Measurements from ENCODE around the gene GALNT14.

GALNT14 gene

GRCh38 chr2:30935795-30936194 lies 202.4 kb downstream of the GALNT14 start:
- no peak for TF ChIP-seq CTCF (IDR thresholded peaks at IDR 0.05; ENCODE audit: low read length, missing control alignments)

GRCh38 chr2:30934066-30934465 lies 204.2 kb downstream of the GALNT14 start:
- DNase-seq (ENCODE audit: low read depth) = no peak
- TF ChIP-seq CTCF (IDR thresholded peaks at IDR 0.05; ENCODE audit: low read length, missing control alignments) = no peak
- H3K4me3 ChIP-seq (replicated peaks; ENCODE audit: low read depth, low read length) = no peak overlapping the region

More at GRCh38 chr2:30935795-30936194, 202.4 kb downstream of the GALNT14 start:
- H3K4me3 ChIP-seq (replicated peaks; ENCODE audit: low read depth, low read length) = no peak overlapping the region
- DNase-seq (ENCODE audit: low read depth) = no peak

GRCh38 chr2:30933496-30933895 lies 204.7 kb downstream of the GALNT14 start:
- TF ChIP-seq CTCF (IDR thresholded peaks at IDR 0.05; ENCODE audit: low read length, missing control alignments) = no peak
- no peak for DNase-seq (ENCODE audit: low read depth)
- no peak overlapping the region for H3K4me3 ChIP-seq (replicated peaks; ENCODE audit: low read depth, low read length)

GRCh38 chr2:30932870-30933269 lies 205.4 kb downstream of the GALNT14 start:
- TF ChIP-seq CTCF (IDR thresholded peaks at IDR 0.05; ENCODE audit: low read length, missing control alignments) = no peak
- no peak overlapping the region for H3K4me3 ChIP-seq (replicated peaks; ENCODE audit: low read depth, low read length)
- no peak for DNase-seq (ENCODE audit: low read depth)

- no peak overlapping the region for H3K4me3 ChIP-seq (replicated peaks; ENCODE audit: low read depth, low read length)
- DNase-seq (ENCODE audit: low read depth) = no peak
- TF ChIP-seq CTCF (IDR thresholded peaks at IDR 0.05; ENCODE audit: low read length, missing control alignments) = no peak
These were observed 206.3 kb downstream of the GALNT14 start for GRCh38 chr2:30931841-30932407.

- no peak overlapping the region for H3K4me3 ChIP-seq (replicated peaks; ENCODE audit: low read depth, low read length)
- no peak for DNase-seq (ENCODE audit: low read depth)
- TF ChIP-seq CTCF (IDR thresholded peaks at IDR 0.05; ENCODE audit: low read length, missing control alignments) = no peak
These were observed 207.5 kb downstream of the GALNT14 start for GRCh38 chr2:30930716-30931115.

GRCh38 chr2:30927465-30928075 lies 210.7 kb downstream of the GALNT14 start:
- no peak overlapping the region for H3K4me3 ChIP-seq (replicated peaks; ENCODE audit: low read depth, low read length)
- no peak for DNase-seq (ENCODE audit: low read depth)
- no peak for TF ChIP-seq CTCF (IDR thresholded peaks at IDR 0.05; ENCODE audit: low read length, missing control alignments)

All from fibroblast of pulmonary artery (primary cell).